Measurements from ENCODE around the gene SPSB3. TPM values are rescaled to one million over a fixed set of nuclear protein-coding genes. Genes with fewer than 3 reads are reported as not detected.

Gene SPSB3
- total RNA-seq, 1 donor from 2014 or later: 24.9 TPM

DNA sequence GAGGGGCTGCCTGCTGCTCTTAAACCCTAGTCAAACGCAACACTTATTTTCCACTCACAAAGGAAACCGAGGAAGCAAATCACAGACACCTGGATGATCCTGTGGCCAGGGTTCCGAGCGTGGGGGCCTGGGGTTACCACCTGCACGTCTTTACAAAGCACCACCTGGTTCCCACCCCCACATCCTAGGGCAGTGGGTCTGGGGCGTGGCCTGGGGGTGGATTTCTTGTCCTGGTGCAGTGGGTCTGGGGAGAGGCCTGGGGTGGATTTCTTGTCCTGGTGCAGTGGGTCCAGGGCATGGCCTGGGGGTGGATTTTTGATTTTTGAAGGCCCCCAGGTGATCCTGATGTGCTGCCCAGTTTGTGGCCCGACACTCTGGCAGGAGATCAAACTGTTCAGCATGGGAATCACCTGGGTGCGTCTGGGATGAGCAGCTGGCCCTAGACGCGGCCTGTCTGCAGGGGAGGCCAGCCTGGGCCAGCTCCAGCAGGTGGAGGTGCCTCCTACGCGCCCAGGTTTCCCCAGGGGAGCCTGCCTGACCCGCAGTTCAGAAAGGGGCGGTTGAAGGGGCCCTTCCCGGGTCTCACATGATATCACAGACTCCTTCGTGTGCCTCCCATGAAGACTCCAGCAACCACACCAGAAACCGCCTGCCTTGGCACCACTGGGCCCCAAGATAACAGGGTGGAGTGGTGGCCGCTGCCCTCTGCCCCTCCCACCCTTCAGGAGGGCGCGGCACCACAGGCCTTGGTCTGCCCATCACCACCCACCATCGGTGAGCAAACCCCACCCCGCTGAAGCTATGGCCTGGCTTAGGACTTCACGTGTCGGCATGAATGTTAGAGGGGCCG, 38.0 kb upstream of the SPSB3 start:
- peaks cover 7% of the 10 kb centered on the region for H3K4me1 Mint-ChIP-seq
- H3K9me3 Mint-ChIP-seq: no peaks in the 10 kb centered on the region
- H3K36me3 Mint-ChIP-seq (ENCODE audit: low read depth): peaks cover 7% of the 10 kb centered on the region
- H3K27me3 Mint-ChIP-seq: no peaks in the 10 kb centered on the region
- no peak overlapping the region for H3K27ac Mint-ChIP-seq
- H3K4me3 Mint-ChIP-seq: no peak overlapping the region
- intact Hi-C loops (cut with micrococcal nuclease): no loop called here
- no peak for DNase-seq

DNA sequence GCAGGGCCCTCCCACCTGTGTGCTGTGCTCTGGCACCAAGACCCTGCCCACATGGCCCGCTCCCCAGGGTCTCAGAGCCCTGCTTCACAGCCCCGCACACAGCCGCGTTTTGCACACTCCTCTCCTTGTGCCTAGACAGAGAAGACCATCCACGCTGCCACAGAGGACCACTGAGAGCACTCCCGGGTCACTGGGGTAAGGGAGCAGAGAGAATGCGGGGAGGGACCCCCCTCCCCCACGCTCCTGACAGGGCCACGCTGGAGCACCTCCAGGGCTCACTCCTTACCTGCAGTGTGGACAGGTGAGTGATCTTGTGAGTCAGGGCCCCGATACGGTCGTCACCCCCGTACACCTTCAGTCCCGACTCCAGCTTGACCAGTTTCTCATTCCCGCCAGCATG, 37.2 kb upstream of the SPSB3 start:
- H3K4me3 Mint-ChIP-seq: no peak overlapping the region
- no peak overlapping the region for H3K27ac Mint-ChIP-seq
- intact Hi-C loops (cut with micrococcal nuclease): no loop called here
- H3K9me3 Mint-ChIP-seq: no peaks in the 10 kb centered on the region
- H3K4me1 Mint-ChIP-seq: peaks cover 5% of the 10 kb centered on the region
- DNase-seq: no peak
- H3K36me3 Mint-ChIP-seq (ENCODE audit: low read depth): peaks cover 9% of the 10 kb centered on the region
- H3K27me3 Mint-ChIP-seq: no peaks in the 10 kb centered on the region

DNA sequence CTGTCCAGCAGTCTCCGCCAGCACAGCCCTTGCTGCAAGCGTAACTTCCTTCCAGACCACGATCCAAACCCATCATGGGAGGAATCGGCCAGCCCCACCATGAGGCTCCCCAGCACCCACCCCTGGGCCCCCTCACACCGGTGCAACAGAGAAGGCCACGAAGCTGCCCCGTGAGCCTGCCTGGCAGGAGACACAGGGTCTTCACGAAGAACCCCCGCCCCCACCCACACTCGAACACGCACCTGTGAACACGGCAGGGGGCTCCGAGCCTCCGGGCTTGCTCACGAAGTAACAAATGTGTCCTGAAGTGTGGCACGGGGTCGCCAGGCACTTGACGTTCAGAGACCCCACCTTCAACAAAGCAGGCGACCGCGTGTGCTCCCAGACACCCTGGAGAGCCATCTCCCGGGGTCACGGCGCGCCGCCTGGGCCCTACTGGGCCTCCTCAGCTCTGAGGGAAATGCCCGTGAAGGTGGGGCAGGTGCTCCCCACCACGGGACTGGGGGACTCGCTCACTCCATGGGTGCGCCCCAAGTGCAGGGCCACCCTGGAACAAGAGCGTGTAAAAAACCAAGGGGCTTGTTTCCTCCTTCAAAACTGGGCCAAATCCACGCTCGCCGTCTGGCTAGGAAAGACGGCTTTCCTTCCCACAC, 36.6 kb upstream of the SPSB3 start:
- Mint-ChIP-seq H3K4me1 (peaks cover 3% of the 10 kb centered on the region), H3K4me3 (no peak overlapping the region), H3K9me3 (no peaks in the 10 kb centered on the region), H3K27ac (no peak overlapping the region), H3K27me3 (no peaks in the 10 kb centered on the region), H3K36me3 (ENCODE audit: low read depth) (peaks cover 9% of the 10 kb centered on the region)
- DNase-seq: no peak
- intact Hi-C loops (cut with micrococcal nuclease): no loop called here

DNA sequence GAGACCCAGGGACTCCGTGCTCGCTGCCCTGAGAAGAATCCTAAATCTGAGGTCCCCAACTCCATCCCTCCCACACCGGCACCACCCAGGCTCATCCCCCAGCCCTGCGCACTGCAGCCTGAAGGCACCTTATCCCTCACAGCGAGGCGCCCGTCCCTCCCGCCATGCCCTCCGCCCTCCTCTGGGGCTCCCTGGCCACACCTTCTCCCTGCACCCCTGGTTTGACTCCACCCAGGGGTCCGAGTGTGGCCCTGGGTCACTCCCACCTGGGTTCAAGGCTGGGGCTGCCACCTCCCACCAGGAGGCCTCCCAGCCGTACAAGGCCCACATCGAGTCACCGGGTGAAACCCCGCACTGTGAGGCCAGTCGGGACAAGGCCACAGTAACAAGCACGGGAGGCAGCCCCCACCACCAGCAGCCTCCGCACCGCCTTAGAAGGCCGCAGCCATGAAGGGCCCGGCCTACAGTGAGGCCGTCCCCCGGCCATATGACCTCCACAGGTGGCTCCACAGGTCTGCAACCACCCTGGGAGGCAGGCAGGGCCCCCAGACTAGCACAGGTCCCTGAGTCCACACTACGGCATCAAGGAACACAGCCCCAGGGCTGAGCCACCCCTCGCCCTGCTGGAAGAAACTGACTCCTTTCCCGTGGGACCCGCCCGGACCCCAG, 36.0 kb upstream of the SPSB3 start:
- H3K9me3 Mint-ChIP-seq: no peaks in the 10 kb centered on the region
- H3K4me1 Mint-ChIP-seq: no peaks in the 10 kb centered on the region
- no peaks in the 10 kb centered on the region for H3K27me3 Mint-ChIP-seq
- peaks cover 11% of the 10 kb centered on the region for H3K36me3 Mint-ChIP-seq (ENCODE audit: low read depth)
- no peak for DNase-seq
- H3K27ac Mint-ChIP-seq: no peak overlapping the region
- no peak overlapping the region for H3K4me3 Mint-ChIP-seq
- intact Hi-C loops (cut with micrococcal nuclease): no loop called here

DNA sequence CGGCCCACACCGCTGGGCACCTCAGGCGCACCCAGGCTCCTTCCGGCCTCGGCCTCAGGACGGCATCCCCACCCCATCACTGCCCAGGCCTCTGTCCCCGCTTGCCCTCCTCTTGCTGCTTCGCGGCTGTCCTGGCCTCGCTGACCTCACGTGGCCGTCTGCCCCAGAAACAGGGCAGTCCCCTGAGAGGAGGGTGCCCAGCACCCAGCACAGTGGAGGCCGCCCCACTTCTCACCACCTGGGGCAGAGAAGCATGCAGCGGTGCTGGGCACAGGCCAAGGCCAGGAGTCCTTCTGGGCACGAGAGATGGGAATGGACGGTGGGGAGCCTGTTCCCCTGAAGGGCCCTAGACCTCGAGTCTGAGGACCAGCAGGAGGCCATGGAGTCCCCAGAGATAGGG, 35.3 kb upstream of the SPSB3 start:
- Mint-ChIP-seq H3K36me3 (ENCODE audit: low read depth) (peaks cover 11% of the 10 kb centered on the region), H3K27ac (no peak overlapping the region), H3K4me1 (peaks cover 4% of the 10 kb centered on the region), H3K27me3 (no peaks in the 10 kb centered on the region), H3K9me3 (no peaks in the 10 kb centered on the region), H3K4me3 (no peak overlapping the region)
- intact Hi-C loops (cut with micrococcal nuclease): no loop called here
- no peak for DNase-seq

DNA sequence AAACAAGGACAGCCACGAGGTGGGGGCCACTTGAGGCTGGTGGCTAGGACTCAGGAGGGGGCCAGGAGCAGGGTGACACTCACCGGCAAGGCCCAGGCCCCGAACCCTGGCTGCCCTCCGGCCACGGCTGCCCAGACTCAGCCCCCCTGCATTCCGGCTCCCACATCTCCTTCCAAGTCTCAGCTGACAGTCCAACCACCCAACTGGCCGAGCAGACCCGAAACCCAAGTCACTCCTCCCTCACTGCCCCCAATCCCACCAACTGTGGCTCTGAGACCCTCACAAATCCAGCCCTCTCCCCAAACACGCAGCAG, 34.9 kb upstream of the SPSB3 start:
- Mint-ChIP-seq H3K27me3 (no peaks in the 10 kb centered on the region), H3K27ac (no peak overlapping the region), H3K36me3 (ENCODE audit: low read depth) (peaks cover 11% of the 10 kb centered on the region), H3K4me3 (no peak overlapping the region), H3K4me1 (peaks cover 4% of the 10 kb centered on the region), H3K9me3 (no peaks in the 10 kb centered on the region)
- DNase-seq: no peak
- intact Hi-C loops (cut with micrococcal nuclease): no loop called here

DNA sequence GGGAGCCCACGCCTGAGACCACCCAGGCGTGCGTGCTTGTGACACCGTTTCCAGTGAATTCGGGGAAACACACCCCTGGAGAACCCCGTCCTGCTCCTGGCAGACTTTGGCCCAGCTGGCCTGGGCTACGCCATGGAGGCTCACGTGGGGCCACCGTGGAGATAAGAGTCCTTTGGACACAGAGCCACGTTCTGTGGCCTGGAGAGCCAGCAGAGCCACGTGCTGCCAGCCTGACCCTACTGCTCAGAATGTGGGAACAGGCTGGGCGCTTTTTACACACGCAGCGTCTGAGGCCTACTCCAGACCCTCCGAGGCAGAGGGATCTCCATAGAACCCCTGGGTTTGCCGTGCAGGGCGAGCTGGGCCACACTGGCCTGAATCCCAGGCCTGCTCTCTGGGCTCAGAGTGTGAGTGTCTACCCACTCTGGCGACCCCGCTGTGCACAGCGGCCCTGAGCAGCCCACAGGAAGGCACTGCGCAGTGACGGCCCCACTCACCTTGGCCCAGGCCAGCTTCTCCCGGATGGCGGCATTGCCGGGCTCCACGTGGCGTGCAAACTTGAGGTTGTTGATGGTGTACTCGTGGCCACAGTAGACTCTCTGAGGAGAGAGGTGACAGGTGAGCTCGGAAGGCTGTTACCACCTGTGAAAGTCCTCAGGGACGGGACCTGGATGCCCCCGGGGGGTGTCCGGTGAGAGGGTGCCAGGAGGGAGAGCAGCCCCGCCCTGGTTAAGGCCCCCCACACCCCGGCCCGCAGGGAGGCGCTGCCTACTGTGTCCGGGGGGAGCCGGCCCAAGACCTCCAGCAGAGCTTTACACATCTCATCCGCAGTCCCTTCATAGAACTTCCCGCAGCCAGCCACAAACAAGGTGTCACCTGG, 34.3 kb upstream of the SPSB3 start:
- intact Hi-C loops (cut with micrococcal nuclease): no loop called here
- no peak overlapping the region for H3K4me3 Mint-ChIP-seq
- peaks cover 11% of the 10 kb centered on the region for H3K36me3 Mint-ChIP-seq (ENCODE audit: low read depth)

DNA sequence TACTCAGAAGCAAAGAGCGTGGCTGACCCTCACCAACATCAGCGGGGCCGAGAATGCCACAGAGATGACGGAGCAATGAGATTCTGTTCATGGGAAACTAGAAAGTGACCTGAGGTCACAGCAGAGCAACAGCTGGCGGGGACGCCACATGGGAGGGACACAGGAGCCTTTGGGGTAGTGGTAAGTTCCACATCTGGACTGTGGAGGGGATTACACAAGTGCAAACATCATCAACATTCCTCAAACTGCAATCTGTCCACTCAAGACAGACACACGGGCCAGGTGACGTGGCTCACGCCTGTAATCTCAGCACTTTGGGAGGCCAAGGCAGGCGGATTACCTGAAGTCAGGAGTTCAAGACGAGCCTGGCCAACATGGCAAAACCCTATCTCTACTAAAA, 33.1 kb upstream of the SPSB3 start:
- Mint-ChIP-seq H3K4me3 (no peak overlapping the region), H3K36me3 (ENCODE audit: low read depth) (peaks cover 11% of the 10 kb centered on the region)

More for the DNA sequence above, 34.3 kb upstream of the SPSB3 start:
- no peak for DNase-seq
- Mint-ChIP-seq H3K4me1 (peaks cover 4% of the 10 kb centered on the region), H3K9me3 (no peaks in the 10 kb centered on the region), H3K27me3 (no peaks in the 10 kb centered on the region), H3K27ac (no peak overlapping the region)

DNA sequence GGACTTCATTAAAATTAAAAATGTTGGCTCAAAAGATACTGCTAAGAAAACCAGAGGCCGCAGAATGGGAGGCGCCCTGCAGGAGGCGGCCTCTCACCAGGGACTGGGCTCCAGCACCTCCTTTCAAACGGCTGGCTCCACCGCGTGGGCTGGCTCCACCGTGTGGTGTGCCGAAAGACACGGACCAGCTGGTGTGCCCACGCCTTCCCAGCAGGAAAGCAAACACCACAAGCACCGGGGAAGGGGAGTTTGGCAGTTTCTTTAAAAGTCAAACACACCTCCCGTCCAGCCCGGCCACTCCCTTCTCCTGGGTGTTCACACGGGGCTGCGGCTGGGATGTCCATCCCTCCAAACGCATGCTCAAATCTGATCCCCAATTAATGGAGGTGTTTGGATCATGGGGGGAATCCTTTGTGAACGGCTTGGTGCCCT, 30.4 kb upstream of the SPSB3 start:
- Mint-ChIP-seq H3K36me3 (ENCODE audit: low read depth) (peaks cover 14% of the 10 kb centered on the region), H3K27ac (no peak overlapping the region), H3K9me3 (no peaks in the 10 kb centered on the region), H3K4me3 (no peak overlapping the region), H3K27me3 (no peaks in the 10 kb centered on the region), H3K4me1 (peaks cover 4% of the 10 kb centered on the region)
- peak; percentile 82 for DNase-seq
- intact Hi-C loops (cut with micrococcal nuclease): loop anchor here (5.0 kb wide), 1 partner anchor 115 kb away; no protein-coding TSS in a partner anchor

More for the DNA sequence above, 33.1 kb upstream of the SPSB3 start:
- intact Hi-C loops (cut with micrococcal nuclease): no loop called here
- H3K27ac Mint-ChIP-seq: no peak overlapping the region
- peaks cover 4% of the 10 kb centered on the region for H3K4me1 Mint-ChIP-seq
- DNase-seq: no peak
- no peaks in the 10 kb centered on the region for H3K9me3 Mint-ChIP-seq
- no peaks in the 10 kb centered on the region for H3K27me3 Mint-ChIP-seq

DNA sequence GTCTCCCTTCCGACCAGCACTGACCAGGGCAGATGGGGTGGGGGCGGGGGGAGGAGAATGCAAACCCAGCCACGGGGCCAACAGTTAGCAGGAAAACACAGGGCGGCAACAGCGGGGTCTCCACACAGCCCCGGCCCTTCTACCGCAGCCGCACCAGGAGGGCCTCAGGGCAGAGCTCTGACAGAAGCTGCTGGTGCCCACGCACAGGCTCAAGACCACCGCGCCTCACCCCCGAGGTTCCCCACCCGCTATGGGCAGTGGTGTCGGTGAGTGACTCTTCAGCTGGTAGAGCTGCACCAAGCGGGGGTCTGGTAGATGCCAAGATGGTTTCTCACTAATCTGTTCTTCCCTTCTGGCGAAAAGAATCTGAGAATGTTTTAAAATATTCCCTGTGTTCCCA, 28.2 kb upstream of the SPSB3 start:
- no peaks in the 10 kb centered on the region for H3K27me3 Mint-ChIP-seq
- H3K36me3 Mint-ChIP-seq (ENCODE audit: low read depth): peaks cover 21% of the 10 kb centered on the region
- intact Hi-C loops (cut with micrococcal nuclease): loop anchor here (5.0 kb wide), 1 partner anchor 117 kb away; no protein-coding TSS in a partner anchor
- peaks cover 4% of the 10 kb centered on the region for H3K4me1 Mint-ChIP-seq
- DNase-seq: no peak
- H3K9me3 Mint-ChIP-seq: no peaks in the 10 kb centered on the region
- no peak overlapping the region for H3K27ac Mint-ChIP-seq
- H3K4me3 Mint-ChIP-seq: no peak overlapping the region

DNA sequence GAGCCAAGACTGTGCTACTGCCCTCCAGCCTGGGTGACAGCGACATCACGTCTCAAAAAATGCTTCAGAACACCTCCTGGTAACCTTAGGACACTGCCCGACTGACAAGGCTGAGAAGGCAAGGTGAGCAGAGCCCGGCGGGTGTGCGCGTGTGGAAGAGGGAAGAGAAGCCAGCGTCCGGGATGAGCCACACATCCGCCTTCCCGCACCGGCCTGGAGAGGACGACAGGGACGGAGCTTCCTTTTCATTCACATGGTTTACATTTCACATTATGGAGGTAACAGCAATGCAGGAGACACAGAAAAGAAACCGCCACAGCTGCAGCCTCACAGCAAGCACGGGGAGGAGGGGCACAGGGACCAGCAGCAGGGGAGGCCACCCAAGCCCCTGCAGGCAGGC, 27.7 kb upstream of the SPSB3 start:
- peaks cover 16% of the 10 kb centered on the region for H3K36me3 Mint-ChIP-seq (ENCODE audit: low read depth)
- H3K4me3 Mint-ChIP-seq: no peak overlapping the region
- no peaks in the 10 kb centered on the region for H3K27me3 Mint-ChIP-seq
- H3K9me3 Mint-ChIP-seq: no peaks in the 10 kb centered on the region
- H3K27ac Mint-ChIP-seq: no peak overlapping the region
- H3K4me1 Mint-ChIP-seq: peaks cover 4% of the 10 kb centered on the region
- no peak for DNase-seq
- intact Hi-C loops (cut with micrococcal nuclease): loop anchor here (5.0 kb wide), 1 partner anchor 117 kb away; no protein-coding TSS in a partner anchor

DNA sequence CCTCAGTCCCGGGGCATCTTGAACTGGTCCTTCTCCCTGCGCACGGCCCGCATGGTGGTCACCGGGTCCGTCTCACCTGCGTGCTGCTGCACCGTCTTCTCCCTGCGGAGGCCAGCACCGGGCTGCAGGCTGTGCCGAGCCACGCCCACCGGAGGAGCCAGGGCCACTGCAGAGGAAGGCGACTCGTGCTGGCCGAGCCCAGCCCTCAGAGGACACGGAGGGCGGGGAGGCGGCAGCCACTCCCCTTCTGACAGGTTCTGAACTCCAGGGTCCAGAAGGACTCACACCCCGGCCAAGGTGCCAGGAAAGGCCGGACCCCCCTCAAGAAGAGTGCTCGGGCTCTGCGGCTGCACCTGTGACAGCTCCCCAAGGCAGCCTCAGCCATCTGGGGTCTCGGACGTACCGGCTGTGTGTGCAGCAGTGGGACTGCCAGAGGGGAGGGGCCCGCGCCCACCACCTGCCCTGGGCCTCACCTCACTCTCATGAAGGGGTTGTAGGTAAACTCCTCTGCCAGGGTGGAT, 27.0 kb upstream of the SPSB3 start:
- intact Hi-C loops (cut with micrococcal nuclease): no loop called here
- H3K27ac Mint-ChIP-seq: no peak overlapping the region
- no peaks in the 10 kb centered on the region for H3K9me3 Mint-ChIP-seq
- H3K36me3 Mint-ChIP-seq (ENCODE audit: low read depth): peaks cover 16% of the 10 kb centered on the region
- DNase-seq: no peak
- H3K4me3 Mint-ChIP-seq: no peak overlapping the region
- H3K4me1 Mint-ChIP-seq: peaks cover 4% of the 10 kb centered on the region
- no peaks in the 10 kb centered on the region for H3K27me3 Mint-ChIP-seq

DNA sequence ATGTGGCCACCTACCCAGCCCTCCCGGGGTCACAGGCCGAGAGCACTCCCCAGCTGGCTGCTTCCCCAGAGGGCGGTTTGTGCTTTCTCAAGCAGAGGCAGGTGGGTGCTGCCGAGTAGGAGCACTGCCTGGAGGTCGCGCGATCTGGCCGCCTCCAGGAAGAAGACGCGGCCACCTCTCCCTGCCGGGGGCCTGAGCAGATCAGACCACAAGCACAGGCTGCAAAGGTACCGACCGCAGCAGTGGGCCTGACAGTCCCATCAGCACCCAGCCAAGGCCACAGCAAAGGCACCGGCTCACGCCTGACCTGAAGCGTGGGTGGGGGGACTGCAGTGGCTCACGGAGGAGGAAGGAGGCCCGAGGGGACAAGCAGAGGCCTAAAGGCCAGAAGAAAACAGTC, 26.3 kb upstream of the SPSB3 start:
- no peak overlapping the region for H3K27ac Mint-ChIP-seq
- no peaks in the 10 kb centered on the region for H3K9me3 Mint-ChIP-seq
- no peak overlapping the region for H3K4me3 Mint-ChIP-seq
- intact Hi-C loops (cut with micrococcal nuclease): no loop called here
- H3K27me3 Mint-ChIP-seq: no peaks in the 10 kb centered on the region
- DNase-seq: no peak
- H3K4me1 Mint-ChIP-seq: peaks cover 4% of the 10 kb centered on the region
- peaks cover 16% of the 10 kb centered on the region for H3K36me3 Mint-ChIP-seq (ENCODE audit: low read depth)
